ENCODE data around the gene HAGH.
A peak's percentile ranks its signal among the peaks of the same experiment; 100 is the strongest.
"Not testable (repeated sequence)": the region's sequence is repeated elsewhere in the genome, so short reads cannot be mapped to it uniquely, and the experiment has no call there.

Gene HAGH

DNA sequence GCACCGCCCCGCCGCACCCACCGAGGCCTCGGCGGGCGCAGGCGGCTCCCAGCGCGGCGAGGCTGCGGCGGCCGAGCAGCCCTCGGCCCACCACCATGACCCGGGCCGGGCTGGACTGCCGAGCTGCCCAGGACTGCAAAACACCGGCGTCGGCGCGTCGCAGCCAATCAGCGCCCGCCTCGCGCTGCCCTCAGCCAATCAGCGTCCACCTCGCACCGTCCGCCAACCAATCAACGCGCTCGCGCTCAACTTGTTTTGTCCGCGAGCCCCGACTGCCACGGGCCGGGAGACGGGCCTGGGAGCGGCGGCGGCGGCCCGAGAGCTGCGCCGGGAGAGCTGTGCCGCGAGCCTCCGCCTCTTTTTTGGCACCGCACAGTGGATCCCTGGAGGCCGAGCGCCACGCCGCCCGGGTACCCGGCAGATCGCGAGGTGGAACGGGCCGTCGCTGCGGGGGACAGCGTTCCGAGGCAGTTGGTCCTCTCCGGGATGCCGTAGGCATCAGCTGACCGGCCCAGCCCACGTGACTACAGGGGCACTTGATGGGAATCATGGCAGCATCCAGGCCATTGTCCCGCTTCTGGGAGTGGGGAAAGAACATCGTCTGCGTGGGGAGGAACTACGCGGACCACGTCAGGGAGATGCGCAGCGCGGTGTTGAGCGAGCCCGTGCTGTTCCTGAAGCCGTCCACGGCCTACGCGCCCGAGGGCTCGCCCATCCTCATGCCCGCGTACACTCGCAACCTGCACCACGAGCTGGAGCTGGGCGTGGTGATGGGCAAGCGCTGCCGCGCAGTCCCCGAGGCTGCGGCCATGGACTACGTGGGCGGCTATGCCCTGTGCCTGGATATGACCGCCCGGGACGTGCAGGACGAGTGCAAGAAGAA lies at the start of gene HAGH, which contains the start of gene FAHD1:
Gene HAGH, minus strand, starts transcription at position 135 of the 883 bp plus-strand sequence. Its CDS starts 38 bp downstream, at position 97.
Gene FAHD1, plus strand, starts transcription at position 516 of the 883 bp plus-strand sequence. Its CDS starts 33 bp downstream, at position 549.
- peak; percentile 90 to 96 for DNase-seq

DNA sequence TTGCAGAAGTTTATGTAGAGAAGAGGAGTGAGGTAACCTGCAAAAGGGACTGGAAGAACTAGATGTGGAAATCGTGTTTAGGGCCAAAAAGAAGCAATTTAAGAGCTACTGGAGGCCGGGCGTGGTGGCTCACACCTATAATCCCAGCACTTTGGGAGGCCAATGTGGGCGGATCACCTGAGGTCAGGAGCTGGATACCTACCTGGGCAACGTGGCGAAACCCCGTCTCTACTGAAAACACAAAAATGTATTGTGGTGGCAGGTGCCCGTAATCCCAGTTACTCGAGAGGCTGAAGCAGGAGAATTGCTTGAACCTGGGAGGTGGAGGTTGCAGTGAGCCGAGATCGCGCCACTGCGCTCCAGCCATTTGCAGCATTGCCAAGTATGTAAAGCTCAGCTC lies 49.4 kb upstream of the HAGH start:
- not testable (repeated sequence) for DNase-seq

DNA sequence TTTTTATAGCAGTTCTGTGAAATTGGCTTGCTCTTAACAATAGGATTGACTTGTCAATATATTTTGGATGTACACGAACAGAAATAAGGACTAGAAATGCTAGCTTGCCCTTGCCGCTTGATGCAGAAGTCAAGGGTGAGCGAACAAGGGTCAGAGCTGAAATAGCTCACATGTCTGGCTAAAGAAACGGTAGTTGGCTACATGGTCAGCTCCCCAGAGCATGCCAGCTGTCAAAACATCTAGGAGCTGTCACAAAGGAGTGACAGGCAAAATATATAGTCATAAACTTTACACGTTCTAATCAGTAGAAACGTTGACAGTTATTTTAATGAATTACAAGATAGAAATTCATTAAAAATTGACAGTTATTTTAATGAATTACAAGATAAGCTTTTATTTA lies 48.2 kb upstream of the HAGH start:
- no peak for DNase-seq

DNA sequence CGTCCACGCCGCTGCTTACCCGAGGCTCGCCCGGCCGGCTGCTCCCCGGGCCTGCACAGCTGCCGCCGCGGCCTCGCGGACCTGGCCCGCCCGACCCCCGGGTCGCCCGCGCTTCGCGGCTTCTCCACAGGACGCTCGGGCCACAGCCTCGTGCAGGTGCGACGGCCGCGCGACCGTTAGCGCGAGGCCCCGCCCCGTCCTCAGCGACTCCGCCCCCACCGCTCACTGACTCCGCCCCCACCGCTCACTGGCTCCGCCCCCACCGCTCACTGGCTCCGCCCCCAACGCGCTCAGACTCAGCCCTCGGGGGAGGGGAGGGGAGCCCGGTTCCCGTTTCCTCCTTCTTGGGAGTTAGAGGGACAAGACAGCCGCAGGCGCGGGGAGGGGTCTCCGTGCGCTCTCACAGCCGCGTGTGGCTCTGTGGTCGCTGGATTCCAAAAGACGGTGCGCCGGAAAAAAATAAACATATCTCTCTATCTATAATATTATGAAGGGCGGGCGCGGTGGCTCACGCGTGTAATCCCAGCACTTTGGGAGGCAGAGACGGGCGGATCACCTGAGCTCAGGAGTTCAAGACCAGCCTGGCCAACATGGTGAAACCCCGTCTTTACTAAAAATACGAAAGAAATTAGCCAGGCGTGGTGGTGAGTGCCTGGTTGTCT lies 45.5 kb upstream of the HAGH start, which contains the start of gene MEIOB:
Gene MEIOB, minus strand, starts transcription at position 191 of the 662 bp plus-strand sequence. CDS start 3,989 bp downstream, outside the sequence.
- peak; percentile 27 to 78 for DNase-seq

DNA sequence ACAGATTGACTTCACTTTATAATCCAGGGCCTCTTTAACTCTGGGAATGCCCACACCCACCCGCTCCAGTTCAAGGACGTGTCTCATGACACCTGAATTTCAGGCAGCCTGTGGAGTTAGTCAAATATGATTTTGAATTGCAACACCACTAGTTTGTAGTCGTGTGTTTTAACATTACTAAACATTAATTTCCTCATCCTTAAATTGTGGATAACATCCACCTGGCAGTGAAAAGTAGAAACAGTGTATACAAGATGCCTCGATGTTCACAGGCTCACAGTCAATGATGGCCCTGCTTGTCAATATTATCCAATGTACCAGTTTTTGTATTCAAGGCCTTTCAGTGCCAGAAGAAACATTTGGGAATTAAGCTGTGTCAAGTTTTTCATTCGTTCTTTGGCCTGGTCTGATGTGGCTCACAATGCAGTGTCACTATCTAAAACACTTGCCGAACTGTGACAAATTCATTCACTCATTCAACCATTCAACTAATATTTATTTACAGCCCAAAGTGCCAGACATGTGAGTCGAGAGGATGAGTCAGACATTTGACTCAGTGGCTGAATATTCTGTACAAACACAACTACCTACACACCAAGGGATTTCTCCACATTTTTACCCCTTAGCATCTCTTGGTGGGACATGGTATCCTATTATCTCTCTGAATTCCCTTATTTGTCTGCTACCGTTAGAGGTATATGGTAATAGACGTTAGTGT lies 43.9 kb upstream of the HAGH start:
- DNase-seq = peak in 1 of 2 donors; percentile 10

DNA sequence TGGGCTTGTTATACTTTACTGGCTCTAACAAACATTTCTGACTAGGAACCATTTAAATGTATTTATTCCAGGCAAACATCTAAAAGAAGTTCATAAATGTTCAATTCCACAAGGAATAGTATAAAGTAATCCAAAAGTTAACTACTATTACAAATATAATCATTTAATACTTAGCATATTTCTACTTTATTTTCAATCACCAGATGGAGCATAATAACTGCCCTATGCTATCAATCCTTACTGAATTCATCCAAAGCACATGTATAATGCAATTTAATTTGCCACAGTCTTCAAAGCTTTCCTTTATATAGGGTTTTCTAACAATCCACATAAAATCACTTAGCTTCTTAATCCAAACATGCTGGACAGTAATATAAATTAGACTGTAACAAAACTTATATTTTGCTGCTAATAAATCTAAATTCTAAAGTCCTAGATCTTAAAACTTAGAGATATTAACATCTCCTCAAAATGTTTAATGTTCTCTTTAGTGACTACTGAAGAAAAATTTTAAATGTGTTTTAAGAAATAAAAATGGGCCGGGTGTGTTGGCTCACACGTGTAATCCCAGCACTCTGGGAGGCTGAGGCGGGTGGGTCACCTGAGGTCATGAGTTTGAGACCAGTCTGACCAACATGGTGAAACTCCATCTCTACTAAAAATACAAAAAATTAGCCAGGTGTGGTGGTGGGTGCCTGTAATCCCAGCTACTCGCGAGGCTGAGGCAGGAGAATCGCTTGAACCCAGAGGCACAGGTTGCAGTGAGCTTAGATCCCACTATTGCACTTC lies 39.5 kb upstream of the HAGH start:
- DNase-seq = no peak

DNA sequence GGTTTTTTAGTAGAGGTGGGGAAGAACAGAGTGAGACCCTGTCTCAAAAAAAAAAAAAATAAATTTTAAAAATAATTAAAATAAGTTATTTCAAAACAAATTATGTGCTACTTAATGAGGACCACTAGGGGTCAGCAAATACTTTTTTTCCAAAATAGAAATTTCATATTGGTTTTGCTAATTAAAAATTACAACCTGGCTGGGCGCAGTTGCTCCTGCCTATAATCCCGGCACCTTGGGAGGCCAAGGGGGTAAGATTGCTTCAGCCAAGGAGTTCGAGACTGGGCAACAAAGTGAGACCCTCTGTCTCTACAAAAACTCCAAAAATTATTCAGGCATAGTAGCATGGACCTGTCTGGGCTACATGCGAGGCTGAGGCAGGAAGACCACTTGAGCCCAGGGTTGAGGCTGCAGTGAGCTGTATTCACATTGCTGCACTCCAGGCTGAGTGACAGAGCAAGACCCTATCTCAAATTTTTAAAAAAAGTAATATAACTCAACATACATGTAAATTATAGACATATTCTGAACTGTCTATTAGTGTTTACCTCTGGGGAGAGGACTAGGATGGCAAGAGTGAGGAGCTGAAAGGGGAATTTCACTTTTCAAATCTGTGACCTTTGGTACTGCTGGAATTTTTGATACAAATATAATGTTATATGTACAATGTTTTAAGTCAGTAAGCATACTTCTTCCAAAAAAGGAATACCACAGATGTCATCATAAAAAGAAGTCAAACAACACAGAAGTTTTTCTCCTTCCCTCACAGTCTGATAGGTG lies 37.2 kb upstream of the HAGH start:
- peak; percentile 9 to 54 for DNase-seq

DNA sequence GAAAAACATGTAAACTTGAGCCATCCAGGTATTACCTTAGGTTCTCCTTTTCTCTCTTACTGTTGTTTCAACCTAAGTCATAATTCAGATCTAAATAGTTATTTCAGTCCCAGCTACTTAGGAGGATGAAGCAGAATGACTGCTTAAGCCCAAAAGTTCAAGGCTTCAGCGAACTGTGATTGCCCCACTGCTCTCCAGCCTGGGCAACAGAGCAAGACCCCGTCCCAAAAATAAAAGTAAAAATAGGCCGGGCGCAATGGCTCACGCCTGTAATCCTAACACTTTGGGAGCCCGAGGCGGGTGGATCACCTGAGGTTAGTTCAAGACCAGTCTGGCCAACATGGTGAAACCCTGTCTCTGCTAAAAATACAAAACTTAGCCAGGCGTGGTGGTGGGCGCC lies 35.8 kb upstream of the HAGH start:
- no peak for DNase-seq

DNA sequence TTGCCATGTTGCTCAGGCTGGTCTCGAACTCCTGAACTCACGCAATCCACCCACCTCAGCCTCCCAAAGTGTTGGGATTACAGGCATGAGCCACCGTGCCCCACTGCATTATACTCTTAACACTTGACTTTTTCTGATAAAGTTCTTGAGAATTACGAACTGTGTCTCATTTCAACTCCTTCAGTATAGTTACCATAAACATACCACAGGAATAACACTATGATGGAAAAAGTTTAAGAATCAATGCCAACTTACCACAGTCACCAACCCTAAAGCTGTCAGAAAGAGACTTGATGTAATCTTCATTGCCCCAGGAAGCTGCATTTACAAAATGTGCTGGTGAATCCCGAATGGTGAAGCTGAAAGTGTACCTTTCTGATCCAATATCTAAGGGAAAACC lies 35.1 kb upstream of the HAGH start:
- no peak for DNase-seq

DNA sequence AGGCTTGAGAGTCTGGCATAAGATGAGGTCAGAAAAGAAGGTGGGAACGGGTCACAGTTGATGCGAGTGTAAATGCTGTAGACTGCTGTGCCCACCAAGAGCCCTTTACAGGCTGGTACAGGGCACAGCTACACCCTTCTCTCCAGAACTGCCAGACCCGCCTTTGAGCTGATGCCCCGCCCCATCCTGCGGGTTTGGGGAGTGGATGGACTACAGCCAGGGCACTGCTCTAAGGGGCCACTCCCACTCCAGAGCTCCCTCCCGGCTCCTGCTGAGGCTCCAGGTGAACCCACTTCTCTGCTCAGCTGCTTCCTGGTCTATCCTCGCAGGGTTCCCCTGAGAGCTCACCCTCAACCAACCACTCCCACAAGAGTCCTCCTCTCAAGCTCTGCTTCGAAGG lies 33.0 kb upstream of the HAGH start:
- no peak for DNase-seq

DNA sequence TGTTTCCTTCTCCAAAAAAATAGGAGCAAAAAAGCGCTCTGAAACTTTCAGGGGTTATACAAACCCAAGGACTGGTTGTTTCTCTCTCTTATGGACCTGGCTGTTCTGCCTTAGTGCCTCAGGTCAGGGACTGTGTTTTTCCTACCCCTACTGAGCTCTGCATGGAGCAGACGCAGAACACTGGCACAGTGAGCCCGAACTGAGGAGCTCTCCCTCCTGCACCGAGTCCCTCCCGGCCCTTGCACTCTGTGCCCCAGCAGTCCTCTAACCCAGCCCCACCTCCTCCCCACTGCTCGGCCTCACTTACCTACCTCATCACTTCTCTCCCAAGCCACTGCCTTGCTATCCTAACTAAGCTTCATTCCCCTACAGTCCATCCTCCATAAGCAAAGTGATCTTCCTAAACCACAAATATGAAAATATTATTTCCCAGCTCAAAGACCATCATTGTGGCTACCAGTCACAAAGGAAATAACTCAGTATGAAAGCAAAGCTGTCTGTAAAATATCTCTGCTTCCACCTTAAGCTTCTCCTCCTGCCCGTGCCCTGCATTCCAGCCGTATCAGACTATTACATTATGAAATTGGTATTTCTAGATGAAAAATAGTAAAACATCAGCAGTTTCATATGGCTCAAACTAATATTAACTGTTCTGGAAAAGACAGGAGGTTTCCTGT lies 31.7 kb upstream of the HAGH start:
- no peak for DNase-seq

DNA sequence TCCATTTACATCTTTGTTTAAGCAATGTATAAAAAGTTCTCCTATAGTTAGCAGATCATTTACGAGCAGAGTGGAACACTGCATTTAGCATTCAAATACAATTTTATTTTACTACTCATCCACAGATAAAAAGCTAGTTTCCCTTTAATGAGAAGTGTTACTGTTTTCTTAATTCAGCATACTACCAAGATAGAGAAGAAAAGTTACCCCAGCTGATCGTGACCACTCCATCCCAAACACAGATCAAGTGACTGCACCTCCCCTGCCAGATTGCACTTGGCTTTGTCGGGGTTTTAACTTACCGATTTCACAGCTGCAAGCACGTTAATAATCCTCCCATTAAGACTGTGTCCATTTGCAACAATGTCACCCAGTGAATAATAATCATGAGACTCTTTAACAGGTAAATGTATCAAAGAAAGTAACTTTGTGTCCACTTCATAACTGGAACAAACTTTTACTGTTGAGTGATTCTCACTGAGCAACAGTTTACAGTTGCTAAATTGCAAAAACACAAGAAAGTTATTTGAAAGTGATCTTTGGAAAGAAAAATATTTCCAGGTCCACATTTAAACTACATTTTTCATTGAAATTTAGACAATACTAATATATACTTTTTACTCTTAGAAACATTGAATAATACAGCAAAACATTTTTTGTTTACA lies 30.9 kb upstream of the HAGH start:
- DNase-seq = no peak

DNA sequence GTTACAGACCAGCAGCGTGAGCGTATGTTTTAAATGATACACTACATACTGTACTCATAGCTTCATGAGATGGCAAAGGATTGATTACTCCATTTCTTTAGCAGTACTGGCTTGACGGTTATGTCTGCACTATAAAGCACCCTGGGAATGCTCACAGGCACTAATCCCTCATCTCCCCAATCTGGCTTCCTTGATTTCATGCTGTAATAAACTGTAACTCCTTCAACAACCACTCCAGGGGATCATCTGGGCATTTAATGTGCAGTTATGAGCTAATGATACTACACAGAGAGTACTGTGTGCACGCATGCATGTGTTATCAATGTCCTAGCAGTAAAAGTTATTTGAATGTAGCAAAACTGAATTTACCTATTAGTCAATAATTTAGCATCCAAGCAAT lies 25.2 kb upstream of the HAGH start:
- DNase-seq = no peak

DNA sequence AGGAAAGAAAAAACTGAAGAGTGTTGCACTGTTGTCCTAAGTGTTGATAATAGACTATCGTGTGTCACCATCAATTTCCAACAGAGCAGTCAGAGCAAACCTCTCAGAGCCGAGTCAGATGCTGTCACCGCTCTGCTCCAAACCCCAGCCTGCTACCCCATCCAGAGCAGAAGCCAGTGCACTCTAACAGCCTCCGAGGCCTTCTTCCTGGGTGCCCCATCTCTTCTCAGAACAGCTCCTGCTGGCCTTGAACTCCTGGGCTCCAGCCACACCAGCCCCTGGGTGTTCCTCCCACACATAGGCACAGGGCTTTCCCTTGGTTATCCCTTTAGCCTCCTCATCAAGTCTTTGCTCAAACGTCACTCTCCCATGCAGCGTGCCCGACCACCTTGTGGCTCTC lies 24.4 kb upstream of the HAGH start:
- no peak for DNase-seq

DNA sequence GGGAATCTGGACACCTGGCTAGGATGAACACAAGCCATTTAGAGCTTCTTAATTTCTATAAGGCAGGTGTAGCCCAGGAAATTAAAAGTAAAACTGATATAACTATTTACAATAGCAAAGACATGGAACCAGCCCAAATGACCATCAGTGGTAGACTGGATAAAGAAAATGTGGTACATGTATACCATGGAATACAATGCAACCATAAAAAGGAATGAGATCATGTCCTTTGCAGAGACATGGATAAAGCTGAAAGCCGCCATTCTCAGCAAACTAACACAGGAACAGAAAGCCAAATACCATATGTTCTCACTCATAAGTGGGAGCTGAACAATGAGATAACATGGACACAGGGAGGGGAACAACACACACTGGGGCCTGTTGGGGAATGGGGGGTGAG lies 19.8 kb upstream of the HAGH start:
- no peak for DNase-seq

DNA sequence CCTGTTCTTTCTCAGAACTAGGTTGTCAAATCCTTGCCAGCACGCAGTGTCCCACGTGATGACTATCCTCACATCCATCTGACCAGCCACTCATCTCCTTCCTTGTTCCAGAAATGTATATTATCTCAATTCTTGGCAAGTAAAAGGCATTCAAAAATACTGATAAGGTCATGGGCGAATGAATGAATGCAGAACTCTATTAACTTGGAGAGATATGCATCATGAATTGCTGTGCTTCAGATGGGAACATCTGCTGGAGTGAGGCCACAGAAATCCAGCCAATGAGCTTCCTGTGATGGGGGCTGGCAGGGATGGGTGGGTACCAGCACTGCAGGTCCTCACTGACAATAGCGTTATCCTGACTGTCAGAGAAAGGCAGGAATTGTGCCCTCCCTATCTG lies 19.4 kb upstream of the HAGH start:
- no peak for DNase-seq

DNA sequence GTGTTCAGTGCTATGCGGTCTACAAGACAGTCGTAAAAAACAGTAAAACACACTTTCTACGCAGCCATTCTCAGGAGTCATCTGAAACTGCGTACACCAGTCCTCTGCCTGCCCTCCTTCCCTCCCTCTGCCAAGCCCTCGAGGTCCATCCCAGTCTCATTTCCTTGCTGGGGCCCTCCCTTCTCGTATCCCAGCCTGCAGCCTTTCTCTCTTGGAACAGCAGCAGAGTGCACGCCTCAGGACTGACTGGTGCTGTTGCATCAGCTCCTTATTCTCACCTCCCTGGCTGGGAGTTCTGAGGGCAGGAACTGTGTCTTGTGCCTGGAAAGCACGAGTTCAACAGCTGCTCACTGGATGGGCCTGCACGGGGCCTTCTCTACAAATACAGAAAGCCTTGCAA lies 12.9 kb upstream of the HAGH start:
- DNase-seq = no peak

DNA sequence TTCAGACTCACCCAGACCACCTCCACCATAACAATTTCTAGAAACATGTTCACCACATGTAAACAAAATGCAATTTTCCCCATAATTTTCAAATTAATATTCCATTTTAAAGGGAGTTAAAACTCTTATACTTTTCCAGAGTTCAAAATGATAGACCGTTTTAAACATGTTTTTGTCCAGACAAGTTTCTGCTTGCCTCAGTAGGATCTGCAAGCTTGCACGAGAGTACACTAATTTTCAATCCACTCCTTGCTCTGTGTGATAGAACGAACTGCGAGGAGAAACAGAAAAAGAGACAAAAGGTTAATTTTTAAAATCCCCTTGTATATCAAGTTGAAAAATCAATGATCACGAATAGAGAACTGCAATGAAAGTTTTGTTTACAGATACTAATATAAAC lies 7.5 kb upstream of the HAGH start:
- DNase-seq = no peak

DNA sequence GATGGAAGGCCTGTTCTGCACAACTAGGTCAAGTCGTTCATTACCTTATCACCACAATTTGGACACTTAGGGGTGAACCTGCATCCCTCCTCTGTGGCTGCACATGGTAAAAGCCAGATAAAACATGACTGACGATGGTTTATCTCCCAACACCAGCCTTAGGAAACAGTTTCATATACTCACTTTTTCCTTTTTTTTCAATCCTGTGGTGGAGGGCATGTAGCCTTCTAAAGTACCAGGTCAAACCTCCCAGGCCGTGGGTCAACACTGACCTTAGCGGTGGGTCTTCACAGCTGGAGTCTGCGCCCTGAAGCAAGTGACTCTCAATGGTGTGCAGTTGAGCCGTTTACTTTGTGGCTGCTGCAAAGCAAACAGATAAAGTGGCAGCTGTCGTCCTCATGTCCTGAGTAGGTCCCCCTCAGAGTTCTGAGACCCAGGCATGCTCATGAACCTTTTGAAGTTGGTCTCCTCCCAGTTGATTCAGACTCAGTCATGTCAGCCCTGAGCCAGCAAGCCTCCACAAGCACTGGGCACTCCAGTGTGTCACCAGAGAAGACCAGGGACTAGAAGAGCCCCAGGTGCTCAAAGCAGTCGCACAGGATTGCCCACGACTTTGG lies 6.3 kb upstream of the HAGH start:
- no peak for DNase-seq

Measured in inflammatory macrophage treated with lipopolysaccharide for 1 hour (primary cell).